ENCODE data around the gene ADAM19. TPM values are rescaled to one million over a fixed set of nuclear protein-coding genes. Genes with fewer than 3 reads are reported as not detected.
A peak's percentile ranks its signal among the peaks of the same experiment; 100 is the strongest.
"Not testable (repeated sequence)": the region's sequence is repeated elsewhere in the genome, so short reads cannot be mapped to it uniquely, and the experiment has no call there.

Gene ADAM19
- total RNA-seq, 1 donor from 2014 or later, result 176 TPM

- no peaks in the 10 kb centered on the region for H3K36me3 Mint-ChIP-seq (ENCODE audit: low read depth, unreplicated experiment)
Measured at GRCh38 chr5:157444224-157444623, 131.4 kb downstream of the ADAM19 start.

DNA sequence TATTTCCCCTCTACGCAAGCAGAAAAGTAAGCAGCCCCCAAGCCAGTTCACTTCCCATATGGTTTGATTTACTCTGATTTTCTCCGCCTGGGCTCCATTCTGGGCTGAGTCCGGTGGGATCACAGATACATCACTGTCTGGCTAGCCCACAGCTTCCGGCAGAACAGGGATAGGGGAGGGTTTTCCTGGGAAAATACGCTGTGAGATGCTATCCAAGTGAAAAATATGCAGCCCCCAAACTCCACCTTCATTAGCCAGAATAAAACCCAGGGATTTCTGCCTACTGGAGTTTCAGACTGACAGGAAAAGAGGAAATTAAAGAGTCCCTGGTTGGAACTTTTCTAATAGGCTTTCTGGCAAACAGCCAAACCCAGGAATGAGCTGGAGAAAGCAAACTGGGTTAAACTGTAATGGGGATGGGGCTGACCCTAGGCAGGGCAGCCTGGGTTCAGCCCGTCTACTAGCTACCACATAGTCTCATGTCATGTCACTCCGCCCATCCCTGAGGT is 132.5 kb downstream of the ADAM19 start:
- no peak overlapping the region for H3K27ac Mint-ChIP-seq (ENCODE audit: unreplicated experiment)

More at GRCh38 chr5:157444224-157444623, 131.4 kb downstream of the ADAM19 start:
- Mint-ChIP-seq H3K9me3 (ENCODE audit: unreplicated experiment) (no peaks in the 10 kb centered on the region), H3K27me3 (ENCODE audit: unreplicated experiment) (peaks cover 2% of the 10 kb centered on the region), H3K4me3 (ENCODE audit: unreplicated experiment) (no peak overlapping the region), H3K27ac (ENCODE audit: unreplicated experiment) (no peak overlapping the region), H3K4me1 (ENCODE audit: unreplicated experiment) (peaks cover 8% of the 10 kb centered on the region)
- TF ChIP-seq CTCF (IDR thresholded peaks at IDR 0.05; ENCODE audit: unreplicated experiment), result no peak
- DNase-seq (ENCODE audit: low spot score), result no peak

DNA sequence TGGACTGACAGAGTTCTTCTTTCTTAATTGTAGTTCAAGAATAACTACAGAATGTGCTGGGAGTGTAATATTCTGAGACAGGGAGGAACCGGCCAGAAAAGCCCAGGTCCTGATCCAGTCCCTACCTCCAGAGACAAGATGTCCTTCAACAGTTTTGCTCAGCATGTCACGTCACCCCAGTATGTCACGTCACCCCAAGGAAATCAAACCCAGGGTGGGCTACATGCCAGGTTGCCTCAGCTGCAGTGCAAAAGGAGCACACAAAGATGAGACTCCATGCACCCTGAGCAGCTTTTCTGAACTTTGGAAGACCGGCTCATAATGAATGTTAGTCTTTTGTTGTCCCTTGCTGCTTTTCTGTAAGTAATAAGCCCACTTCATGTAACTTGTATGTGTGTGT is 141.5 kb downstream of the ADAM19 start:
- DNase-seq (ENCODE audit: low spot score), result no peak
- TF ChIP-seq CTCF (IDR thresholded peaks at IDR 0.05; ENCODE audit: unreplicated experiment), result no peak
- Mint-ChIP-seq H3K4me1 (ENCODE audit: unreplicated experiment) (peaks cover 2% of the 10 kb centered on the region), H3K9me3 (ENCODE audit: unreplicated experiment) (no peaks in the 10 kb centered on the region), H3K4me3 (ENCODE audit: unreplicated experiment) (no peak overlapping the region), H3K27ac (ENCODE audit: unreplicated experiment) (no peak overlapping the region), H3K27me3 (ENCODE audit: unreplicated experiment) (peaks cover 2% of the 10 kb centered on the region), H3K36me3 (ENCODE audit: low read depth, unreplicated experiment) (no peaks in the 10 kb centered on the region)

More for the DNA sequence above, 132.5 kb downstream of the ADAM19 start:
- no peaks in the 10 kb centered on the region for H3K9me3 Mint-ChIP-seq (ENCODE audit: unreplicated experiment)
- H3K4me1 Mint-ChIP-seq (ENCODE audit: unreplicated experiment), result peaks cover 8% of the 10 kb centered on the region
- no peak for DNase-seq (ENCODE audit: low spot score)
- H3K4me3 Mint-ChIP-seq (ENCODE audit: unreplicated experiment), result no peak overlapping the region
- no peaks in the 10 kb centered on the region for H3K27me3 Mint-ChIP-seq (ENCODE audit: unreplicated experiment)
- TF ChIP-seq CTCF (IDR thresholded peaks at IDR 0.05; ENCODE audit: unreplicated experiment), result no peak
- H3K36me3 Mint-ChIP-seq (ENCODE audit: low read depth, unreplicated experiment), result no peaks in the 10 kb centered on the region

DNA sequence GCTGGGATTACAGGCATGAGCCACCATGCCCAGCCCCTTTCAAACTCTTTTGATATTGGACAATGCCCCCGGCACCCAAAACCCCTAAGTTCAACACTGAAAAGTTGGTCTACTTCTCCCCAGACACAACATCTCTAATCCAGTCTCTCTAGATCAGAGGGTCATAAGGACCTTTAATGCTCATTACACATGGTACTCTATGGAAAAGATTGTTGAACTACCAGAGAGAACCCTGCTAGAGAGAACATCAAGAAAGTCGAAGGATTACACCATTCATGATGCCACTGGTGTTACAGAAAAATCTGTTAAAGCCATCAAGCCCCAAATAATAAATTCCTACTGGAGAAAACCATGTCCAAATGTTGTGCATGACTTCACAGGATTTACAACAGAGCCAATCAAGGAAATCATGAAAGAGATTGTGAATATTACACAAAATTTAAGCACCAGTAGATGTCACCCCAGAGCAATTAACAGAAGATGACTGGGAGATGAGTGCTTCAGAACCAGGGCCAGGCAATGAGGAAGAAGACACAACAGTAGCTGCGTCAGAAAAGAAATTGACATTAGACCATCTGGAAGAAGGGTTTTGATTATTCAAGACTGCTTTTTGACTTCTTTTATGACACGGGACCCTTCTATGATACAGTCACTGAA is 143.9 kb downstream of the ADAM19 start:
- H3K4me1 Mint-ChIP-seq (ENCODE audit: unreplicated experiment), result peaks cover 4% of the 10 kb centered on the region
- H3K36me3 Mint-ChIP-seq (ENCODE audit: low read depth, unreplicated experiment), result no peaks in the 10 kb centered on the region
- no peak overlapping the region for H3K4me3 Mint-ChIP-seq (ENCODE audit: unreplicated experiment)
- no peak overlapping the region for H3K27ac Mint-ChIP-seq (ENCODE audit: unreplicated experiment)
- DNase-seq (ENCODE audit: low spot score), result no peak
- H3K27me3 Mint-ChIP-seq (ENCODE audit: unreplicated experiment), result peaks cover 2% of the 10 kb centered on the region
- no peaks in the 10 kb centered on the region for H3K9me3 Mint-ChIP-seq (ENCODE audit: unreplicated experiment)
- TF ChIP-seq CTCF (IDR thresholded peaks at IDR 0.05; ENCODE audit: unreplicated experiment), result peak; percentile 26

GRCh38 chr5:157429920-157430319 is 145.7 kb downstream of the ADAM19 start:
- DNase-seq (ENCODE audit: low spot score); H3K27me3 Mint-ChIP-seq (ENCODE audit: unreplicated experiment); H3K9me3 Mint-ChIP-seq (ENCODE audit: unreplicated experiment); H3K4me3 Mint-ChIP-seq (ENCODE audit: unreplicated experiment); H3K27ac Mint-ChIP-seq (ENCODE audit: unreplicated experiment); H3K4me1 Mint-ChIP-seq (ENCODE audit: unreplicated experiment); H3K36me3 Mint-ChIP-seq (ENCODE audit: low read depth, unreplicated experiment): not testable (repeated sequence)

Other genes starting within 250 kb of the ADAM19 start
- not detected for gene NIPAL4, start 115.6 kb downstream of the ADAM19 start, total RNA-seq (ENCODE audit: unreplicated experiment)
- gene SOX30, start 76.7 kb upstream of the ADAM19 start, total RNA-seq (ENCODE audit: unreplicated experiment), result 0.15 TPM
- not detected for gene C5orf52, start 95.8 kb upstream of the ADAM19 start, total RNA-seq (ENCODE audit: unreplicated experiment)
- 6.4 TPM for gene THG1L, start 155.6 kb upstream of the ADAM19 start, total RNA-seq (ENCODE audit: unreplicated experiment)
- 6.0 TPM for gene LSM11, start 167.9 kb upstream of the ADAM19 start, total RNA-seq (ENCODE audit: unreplicated experiment)